NCI-H2029 treated with DMSO at 0.1 percent for 48 hours (cell line): ENCODE results near the gene TGFBR1.
"Not testable (repeated sequence)": the region's sequence is repeated elsewhere in the genome, so short reads cannot be mapped to it uniquely, and the experiment has no call there.

ENCODE experiments used
- DNase-seq: peaks from one replicate; lab custom pipeline; 2025; lab: John Stamatoyannopoulos, UW

TGFBR1 gene

GRCh38 chr9:99189887-99190596 lies 85.1 kb downstream of the TGFBR1 start:
- DNase-seq, result no peak

DNA sequence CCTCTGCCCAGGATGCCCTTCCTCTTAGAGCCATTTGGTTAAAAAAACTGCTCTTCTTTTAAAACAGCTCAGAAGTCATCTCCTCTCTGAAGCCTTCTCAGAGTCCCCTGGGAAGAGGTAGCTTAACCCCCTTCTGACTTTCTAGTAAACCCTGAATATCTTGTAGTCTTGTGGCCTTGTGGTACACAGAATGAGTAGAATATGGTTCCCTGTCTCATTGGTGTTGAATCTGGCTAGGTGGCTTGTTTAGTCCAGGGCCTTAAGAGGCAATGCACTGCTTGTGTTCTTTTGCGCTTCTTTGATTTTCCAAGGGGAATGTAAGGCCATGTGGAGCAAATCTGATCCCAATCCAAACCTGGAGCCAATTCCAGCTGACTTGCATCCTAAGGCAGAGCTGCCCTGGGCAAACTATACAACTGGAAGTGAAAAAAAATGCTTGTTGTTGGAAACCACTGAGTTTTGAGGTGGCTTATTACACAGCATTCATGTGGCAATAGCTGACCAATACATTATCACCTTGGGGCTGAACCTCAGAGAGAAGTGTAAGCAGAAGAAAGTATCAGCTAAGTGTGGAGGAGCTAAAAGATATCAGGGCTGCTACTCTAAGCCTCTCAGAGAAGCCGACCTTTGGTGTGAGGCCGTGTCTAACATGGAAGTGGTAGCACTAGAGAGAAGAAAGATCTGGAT lies 85.8 kb downstream of the TGFBR1 start:
- DNase-seq, result no peak

DNA sequence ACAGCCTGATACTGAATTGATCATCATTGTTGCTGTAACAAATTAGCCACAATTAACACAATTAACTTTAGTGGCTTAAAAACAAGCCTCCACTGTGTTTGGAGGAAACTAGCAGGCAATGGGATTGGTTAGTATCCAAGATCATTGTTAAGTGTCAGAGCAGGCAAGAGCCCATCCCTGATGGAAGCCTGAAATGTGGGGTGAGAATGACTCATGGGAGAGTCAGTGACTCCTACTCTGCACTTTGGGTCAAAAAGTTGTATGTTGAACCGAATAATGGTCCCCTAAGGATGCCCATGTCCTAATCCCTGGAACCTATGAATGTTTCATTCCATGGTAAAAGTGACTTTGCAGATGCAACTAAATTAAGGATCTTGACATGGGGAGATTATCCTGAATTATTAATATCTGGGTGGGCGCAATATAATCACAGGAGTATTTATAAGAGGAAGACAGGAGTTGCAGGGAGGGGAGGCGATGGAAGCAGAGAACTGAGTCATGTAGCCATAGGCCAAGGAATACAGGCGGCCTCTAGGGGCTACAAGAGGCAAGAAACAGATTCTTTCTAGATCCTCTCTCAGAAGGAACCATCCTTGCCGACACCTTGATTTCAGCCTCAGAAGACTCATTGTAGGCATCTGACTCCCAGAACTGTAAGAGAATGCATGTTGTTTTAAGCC lies 88.0 kb downstream of the TGFBR1 start:
- no peak for DNase-seq

GRCh38 chr9:99193466-99193821 lies 88.5 kb downstream of the TGFBR1 start:
- no peak for DNase-seq

- DNase-seq, result not testable (repeated sequence)
These were observed 91.6 kb downstream of the TGFBR1 start for GRCh38 chr9:99196484-99196883.

- no peak for DNase-seq
These were observed 92.3 kb downstream of the TGFBR1 start for GRCh38 chr9:99197124-99197630.

DNA sequence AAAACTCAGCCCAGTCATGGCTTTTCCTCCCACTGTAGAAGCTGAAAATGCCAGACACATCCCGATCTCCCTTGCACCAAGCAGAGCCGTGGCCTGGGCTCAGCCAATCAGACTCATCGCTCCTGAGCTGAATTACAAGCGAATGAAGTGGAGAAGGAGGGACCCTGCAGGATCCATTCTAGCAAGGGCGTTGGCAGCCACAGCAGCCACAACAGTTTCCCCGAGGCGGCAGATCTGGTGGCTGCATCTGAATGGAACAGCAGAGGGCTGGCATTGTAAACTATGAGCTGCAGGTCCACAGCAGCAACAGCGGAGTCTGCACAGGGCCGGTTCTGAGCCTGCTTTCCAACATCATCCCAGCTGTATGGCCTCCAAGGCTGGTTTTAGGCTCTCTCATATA lies 93.1 kb downstream of the TGFBR1 start:
- DNase-seq, result no peak

DNA sequence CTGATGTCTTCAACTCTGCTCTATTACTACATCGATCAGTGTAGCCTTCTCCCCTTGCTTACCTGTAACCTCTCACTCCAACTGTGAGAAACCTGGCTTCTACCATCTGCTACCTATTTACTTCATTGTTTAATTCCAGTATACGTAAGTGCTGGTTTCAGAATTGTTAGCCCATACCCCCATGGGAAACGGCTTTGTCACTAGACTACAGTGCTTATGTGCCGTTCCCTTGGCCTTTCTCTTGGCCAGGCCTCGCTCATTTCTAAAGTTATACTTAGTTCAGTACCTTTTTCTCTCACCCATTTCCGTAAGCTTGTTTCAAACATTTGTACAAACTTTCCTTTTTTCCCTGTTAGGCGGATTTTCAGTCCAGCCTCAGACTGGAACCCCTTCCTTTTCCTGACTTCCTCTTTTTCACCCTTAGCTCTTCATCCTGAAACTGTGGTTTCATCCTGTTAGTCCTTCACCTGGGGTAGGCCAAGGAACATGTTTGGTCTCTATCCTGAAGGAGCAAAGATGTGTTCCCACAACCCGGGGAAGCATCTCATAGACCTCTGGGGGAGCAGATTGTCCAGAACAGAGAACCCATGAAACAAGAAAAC lies 95.1 kb downstream of the TGFBR1 start:
- no peak for DNase-seq

GRCh38 chr9:99201603-99202002 lies 96.7 kb downstream of the TGFBR1 start:
- no peak for DNase-seq
